IgD-negative memory B cell (primary cell): ENCODE data around the gene ASAP2. TPM values are rescaled to one million over a fixed set of nuclear protein-coding genes. Genes with fewer than 3 reads are reported as not detected.

ENCODE experiments used
- H3K27ac Mint-ChIP-seq, 3 donors: one replicate each; pipeline ENCODE4 v1.8.0; 2020 to 2022; ENCODE audit warnings: mild to moderate bottlenecking in 3 of 3, mixed read lengths in 3 of 3, moderate library complexity in 1 of 3
- H3K27me3 Mint-ChIP-seq: one replicate; pipeline ENCODE4 v1.8.0; 2021; ENCODE audit warnings: mixed read lengths
- H3K36me3 Mint-ChIP-seq: one replicate; pipeline ENCODE4 v1.8.0; 2020; ENCODE audit warnings: mild to moderate bottlenecking, mixed read lengths
- H3K4me1 Mint-ChIP-seq, 3 donors: one replicate each; pipeline ENCODE4 v1.8.0; 2020 to 2022; ENCODE audit warnings: mixed read lengths in 3 of 3, mild to moderate bottlenecking in 1 of 3
- H3K4me3 Mint-ChIP-seq, 4 donors: one replicate each; pipeline ENCODE4 v1.8.0; 2020 to 2022; ENCODE audit warnings: mild to moderate bottlenecking in 4 of 4, mixed read lengths in 4 of 4, moderate library complexity in 3 of 4
- H3K9me3 Mint-ChIP-seq, 3 donors: one replicate each; pipeline ENCODE4 v1.8.0; 2020 to 2021; ENCODE audit warnings: mixed read lengths in 3 of 3, mild to moderate bottlenecking in 1 of 3
- polyA plus RNA-seq: library from polyadenylated mRNA; unstranded; fragments of 300-500 nt; fragmentation: Illumina TruSeq; gene quantifications from one replicate; pipeline ENCODE4 v1.2.3, GENCODE V29; 2021

Gene ASAP2
- polyA plus RNA-seq, 1 donor from 2014 or later = not detected

GRCh38 chr2:9286554-9287399 lies 80.2 kb downstream of the ASAP2 start:
- no peaks in the 10 kb centered on the region for H3K4me1 Mint-ChIP-seq
- H3K27ac Mint-ChIP-seq = no peak overlapping the region
- no peaks in the 10 kb centered on the region for H3K9me3 Mint-ChIP-seq
- H3K36me3 Mint-ChIP-seq = no peaks in the 10 kb centered on the region
- H3K4me3 Mint-ChIP-seq = no peak overlapping the region
- H3K27me3 Mint-ChIP-seq = peaks cover 15% of the 10 kb centered on the region

GRCh38 chr2:9287400-9288045 lies 80.9 kb downstream of the ASAP2 start:
- H3K27me3 Mint-ChIP-seq = peaks cover 15% of the 10 kb centered on the region
- no peaks in the 10 kb centered on the region for H3K4me1 Mint-ChIP-seq
- H3K9me3 Mint-ChIP-seq = no peaks in the 10 kb centered on the region
- no peak overlapping the region for H3K27ac Mint-ChIP-seq
- no peak overlapping the region for H3K4me3 Mint-ChIP-seq
- H3K36me3 Mint-ChIP-seq = no peaks in the 10 kb centered on the region

- H3K36me3 Mint-ChIP-seq = no peaks in the 10 kb centered on the region
- H3K4me1 Mint-ChIP-seq = no peaks in the 10 kb centered on the region
- H3K27me3 Mint-ChIP-seq = peaks cover 10% of the 10 kb centered on the region
- no peak overlapping the region for H3K4me3 Mint-ChIP-seq
- H3K9me3 Mint-ChIP-seq = no peaks in the 10 kb centered on the region
- no peak overlapping the region for H3K27ac Mint-ChIP-seq
These were observed 81.6 kb downstream of the ASAP2 start for GRCh38 chr2:9288233-9288632.

DNA sequence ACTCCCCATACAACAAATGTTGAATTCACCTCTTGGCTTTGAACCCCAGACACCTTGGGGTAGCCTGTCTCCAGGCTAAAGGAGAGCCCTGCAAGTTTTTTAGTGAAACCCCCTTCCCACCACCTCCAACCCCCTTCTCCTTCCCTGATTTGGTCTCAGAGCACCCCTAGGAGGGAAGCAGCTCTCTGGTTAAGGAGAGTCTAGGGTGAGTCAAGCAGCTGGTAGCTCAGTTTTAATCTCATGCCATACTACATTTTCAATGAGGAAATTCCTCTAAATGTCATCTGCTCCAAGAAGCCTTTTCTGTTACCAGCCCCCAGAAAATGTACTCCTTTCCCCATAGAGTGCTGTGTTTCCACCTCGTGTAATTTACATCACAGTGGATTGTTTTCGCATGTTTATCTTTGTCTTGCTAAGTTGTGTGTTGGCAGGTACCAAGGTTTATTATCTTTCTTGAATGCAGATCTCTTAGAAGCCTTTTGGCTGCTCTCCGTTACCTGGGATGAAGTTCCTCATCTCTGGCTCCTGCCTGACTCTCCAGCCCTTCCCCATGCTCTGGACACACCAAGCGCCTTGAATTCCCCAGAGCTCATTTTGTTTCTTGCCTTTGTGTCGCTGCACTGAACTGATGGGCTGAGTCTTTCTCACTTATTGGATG lies 82.2 kb downstream of the ASAP2 start:
- peaks cover 8% of the 10 kb centered on the region for H3K27me3 Mint-ChIP-seq
- no peaks in the 10 kb centered on the region for H3K36me3 Mint-ChIP-seq
- no peaks in the 10 kb centered on the region for H3K9me3 Mint-ChIP-seq
- H3K4me3 Mint-ChIP-seq = no peak overlapping the region
- no peak overlapping the region for H3K27ac Mint-ChIP-seq
- H3K4me1 Mint-ChIP-seq = no peaks in the 10 kb centered on the region

DNA sequence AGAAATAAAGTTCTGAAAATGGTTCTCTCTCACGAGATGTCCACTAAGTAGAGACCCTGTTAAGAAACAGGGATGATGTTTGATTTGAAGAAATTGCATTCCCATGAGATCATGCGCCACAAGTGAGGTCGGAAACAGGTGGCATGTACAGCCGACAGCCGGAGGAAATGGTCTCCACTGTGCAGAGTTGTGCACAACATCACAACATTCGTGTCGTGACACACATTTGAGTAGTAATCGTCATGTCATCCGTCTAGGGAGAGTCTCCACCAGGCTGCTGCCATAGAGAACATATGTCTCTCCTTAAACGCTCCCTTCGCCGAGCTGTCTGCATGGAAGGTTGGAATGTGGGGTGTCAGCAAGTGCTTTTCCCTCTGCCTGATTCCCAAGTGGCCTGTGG lies 84.7 kb downstream of the ASAP2 start:
- Mint-ChIP-seq H3K36me3 (no peaks in the 10 kb centered on the region), H3K4me3 (no peak overlapping the region), H3K9me3 (no peaks in the 10 kb centered on the region), H3K4me1 (no peaks in the 10 kb centered on the region), H3K27ac (no peak overlapping the region), H3K27me3 (peaks cover 4% of the 10 kb centered on the region)

GRCh38 chr2:9291866-9292265 lies 85.3 kb downstream of the ASAP2 start:
- Mint-ChIP-seq H3K9me3 (no peaks in the 10 kb centered on the region), H3K27me3 (peaks cover 4% of the 10 kb centered on the region), H3K36me3 (no peaks in the 10 kb centered on the region), H3K27ac (no peak overlapping the region), H3K4me1 (no peaks in the 10 kb centered on the region), H3K4me3 (no peak overlapping the region)

DNA sequence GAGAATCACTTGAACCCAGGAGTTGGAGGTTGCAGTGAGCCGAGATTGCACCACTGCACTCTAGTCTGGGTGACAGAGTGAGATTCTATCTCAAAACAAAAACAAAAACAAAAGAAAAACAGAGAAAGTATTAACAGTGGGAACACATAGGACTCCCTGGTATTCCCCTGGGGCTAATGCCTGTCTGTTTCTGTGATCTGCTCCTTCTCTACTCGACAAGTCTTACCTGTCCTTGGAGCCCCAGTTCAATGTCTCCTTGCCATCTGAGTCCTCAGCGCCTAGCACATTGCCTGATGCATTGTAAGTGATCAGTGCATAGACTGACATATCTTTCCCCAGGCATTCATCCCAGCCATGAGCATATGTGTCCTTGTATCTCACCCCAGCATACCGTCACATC lies 85.8 kb downstream of the ASAP2 start:
- Mint-ChIP-seq H3K27me3 (peaks cover 2% of the 10 kb centered on the region), H3K36me3 (no peaks in the 10 kb centered on the region), H3K4me3 (no peak overlapping the region), H3K4me1 (no peaks in the 10 kb centered on the region), H3K27ac (peak overlapping the region in 1 of 3 donors; percentile 68), H3K9me3 (no peaks in the 10 kb centered on the region)

- Mint-ChIP-seq H3K9me3 (no peaks in the 10 kb centered on the region), H3K27me3 (peaks cover 2% of the 10 kb centered on the region), H3K36me3 (no peaks in the 10 kb centered on the region), H3K4me1 (no peaks in the 10 kb centered on the region), H3K27ac (no peak overlapping the region), H3K4me3 (no peak overlapping the region)
These were observed 88.2 kb downstream of the ASAP2 start for GRCh38 chr2:9294764-9295163.

DNA sequence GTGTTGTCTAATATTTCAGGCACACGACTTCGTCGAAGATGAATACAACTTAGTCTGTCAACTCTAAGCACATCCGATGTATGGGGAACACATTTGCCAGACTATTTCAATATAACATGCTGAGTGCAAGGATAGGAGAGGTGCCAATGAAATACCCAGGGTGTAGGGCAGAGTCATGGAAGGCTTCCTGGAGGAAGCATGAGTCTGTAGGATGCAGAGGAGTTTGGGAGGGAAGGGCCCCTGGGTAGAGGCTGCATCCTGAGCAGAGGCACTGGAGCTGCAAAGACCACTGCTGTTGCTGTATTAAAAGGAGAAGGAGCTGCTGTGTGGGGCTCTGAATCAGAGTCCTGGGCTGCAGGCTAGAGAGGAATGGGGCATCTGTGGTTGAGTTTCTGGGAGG lies 89.9 kb downstream of the ASAP2 start:
- Mint-ChIP-seq H3K9me3 (no peaks in the 10 kb centered on the region), H3K27me3 (peaks cover 2% of the 10 kb centered on the region), H3K36me3 (no peaks in the 10 kb centered on the region), H3K4me3 (no peak overlapping the region), H3K27ac (no peak overlapping the region), H3K4me1 (no peaks in the 10 kb centered on the region)

DNA sequence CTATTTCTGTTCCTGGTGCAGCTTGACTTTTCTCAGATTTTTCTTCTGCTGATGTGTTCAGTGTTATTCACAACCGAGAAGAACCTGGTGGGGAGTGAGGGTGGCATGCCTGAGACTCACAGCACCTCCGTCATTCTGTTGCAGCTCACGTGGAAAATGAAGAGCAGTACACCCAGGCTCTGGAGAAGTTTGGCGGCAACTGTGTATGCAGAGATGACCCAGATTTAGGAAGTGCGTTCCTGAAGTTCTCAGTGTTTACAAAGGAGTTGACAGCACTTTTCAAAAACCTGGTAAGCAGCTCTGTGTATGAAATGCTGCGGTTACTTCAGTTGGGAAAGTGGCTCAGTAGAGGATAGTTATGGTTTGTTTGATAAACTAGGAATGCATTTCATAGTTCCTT lies 90.5 kb downstream of the ASAP2 start:
- Mint-ChIP-seq H3K4me1 (no peaks in the 10 kb centered on the region), H3K4me3 (no peak overlapping the region), H3K27ac (no peak overlapping the region), H3K36me3 (no peaks in the 10 kb centered on the region), H3K27me3 (no peaks in the 10 kb centered on the region), H3K9me3 (no peaks in the 10 kb centered on the region)

DNA sequence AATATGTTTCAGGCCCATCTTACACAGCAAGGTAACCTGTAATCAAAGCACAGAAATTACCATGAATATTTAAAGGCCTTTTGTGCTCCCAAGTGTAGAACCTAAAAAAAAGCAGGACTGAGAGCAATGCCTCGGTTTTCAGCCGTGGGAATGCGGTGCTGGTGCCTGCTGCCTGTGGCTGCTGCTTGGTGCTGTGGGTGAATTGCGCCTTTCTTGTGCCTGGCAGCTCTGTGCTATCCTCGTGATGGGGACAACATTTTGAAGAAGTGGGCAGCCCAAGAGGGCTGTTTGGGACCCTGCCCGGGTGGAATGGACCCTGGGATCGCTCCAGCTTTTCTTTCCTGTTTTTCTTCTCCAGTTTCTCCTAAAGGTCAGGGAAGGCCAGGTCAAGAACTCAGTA lies 91.2 kb downstream of the ASAP2 start:
- H3K4me1 Mint-ChIP-seq = no peaks in the 10 kb centered on the region
- no peak overlapping the region for H3K27ac Mint-ChIP-seq
- no peaks in the 10 kb centered on the region for H3K27me3 Mint-ChIP-seq
- no peak overlapping the region for H3K4me3 Mint-ChIP-seq
- no peaks in the 10 kb centered on the region for H3K9me3 Mint-ChIP-seq
- no peaks in the 10 kb centered on the region for H3K36me3 Mint-ChIP-seq

DNA sequence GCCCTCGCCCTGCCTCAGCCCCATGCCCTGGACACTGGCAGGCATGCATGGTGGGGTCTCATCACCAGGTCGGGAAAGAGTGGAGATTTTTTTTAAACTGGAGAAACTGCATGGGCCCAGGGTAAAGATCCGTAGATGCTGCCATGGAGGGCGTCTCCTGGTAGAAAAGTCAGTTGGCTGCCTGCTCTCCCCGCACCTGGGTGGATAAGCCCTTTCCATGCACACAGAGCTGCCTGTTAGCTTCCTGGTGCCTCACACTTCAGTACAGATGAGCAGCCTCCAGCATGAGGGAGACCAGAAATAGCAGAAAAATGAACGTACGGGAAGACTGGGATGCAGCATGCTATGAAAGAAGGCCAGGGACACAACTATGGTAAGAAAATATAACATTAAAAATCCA lies 92.0 kb downstream of the ASAP2 start:
- no peaks in the 10 kb centered on the region for H3K9me3 Mint-ChIP-seq
- H3K27ac Mint-ChIP-seq = no peak overlapping the region
- no peak overlapping the region for H3K4me3 Mint-ChIP-seq
- peaks cover under 1% of the 10 kb centered on the region for H3K27me3 Mint-ChIP-seq
- no peaks in the 10 kb centered on the region for H3K4me1 Mint-ChIP-seq
- no peaks in the 10 kb centered on the region for H3K36me3 Mint-ChIP-seq

DNA sequence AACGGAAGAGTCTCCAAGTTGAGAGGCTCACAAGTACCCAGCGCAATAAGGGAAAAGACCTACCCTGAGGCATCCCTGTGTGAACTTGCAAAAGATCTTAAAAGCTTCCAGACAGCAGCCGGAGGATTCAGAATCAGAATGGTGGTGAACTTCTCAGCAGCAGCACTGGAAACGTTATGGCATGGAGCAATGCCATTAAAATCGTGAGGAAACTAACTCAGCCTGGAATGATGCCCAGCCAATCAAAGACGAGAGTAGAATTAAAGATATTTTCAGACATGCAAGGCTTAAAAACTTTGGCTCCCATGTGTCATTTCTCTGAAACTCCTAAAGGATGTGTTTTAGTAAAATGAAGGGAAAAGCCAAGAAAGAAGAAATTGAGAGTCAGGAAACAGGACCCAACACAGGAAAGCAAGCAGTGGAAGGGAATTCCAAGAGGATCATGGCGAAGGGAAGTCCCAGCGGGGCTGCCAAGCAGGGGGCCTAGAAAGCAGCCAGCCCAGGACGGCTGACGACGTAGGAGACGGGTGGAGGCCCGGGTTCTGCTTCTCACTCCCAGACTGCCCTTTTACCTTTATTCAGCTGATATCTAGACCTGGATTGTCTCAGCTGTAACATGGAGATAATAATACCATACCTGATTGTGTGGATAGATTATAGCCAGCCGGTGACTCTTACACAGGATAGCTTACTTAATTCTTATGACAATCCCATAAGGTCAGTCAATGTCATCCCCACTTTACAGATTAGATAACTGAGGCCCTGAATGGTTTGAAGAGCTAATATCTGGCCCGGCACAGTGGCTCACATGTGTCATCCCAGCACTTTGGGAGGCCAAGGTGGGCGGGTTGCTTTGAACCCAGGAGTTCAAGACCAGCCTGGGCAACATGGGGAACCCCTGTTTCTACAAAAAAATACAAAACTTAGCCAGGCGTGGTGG lies 92.8 kb downstream of the ASAP2 start:
- Mint-ChIP-seq H3K27ac (no peak overlapping the region), H3K9me3 (no peaks in the 10 kb centered on the region), H3K27me3 (peaks cover 2% of the 10 kb centered on the region), H3K36me3 (no peaks in the 10 kb centered on the region), H3K4me3 (no peak overlapping the region), H3K4me1 (no peaks in the 10 kb centered on the region)

GRCh38 chr2:9300214-9300613 lies 93.6 kb downstream of the ASAP2 start:
- no peak overlapping the region for H3K4me3 Mint-ChIP-seq
- no peak overlapping the region for H3K27ac Mint-ChIP-seq
- H3K4me1 Mint-ChIP-seq = no peaks in the 10 kb centered on the region
- H3K9me3 Mint-ChIP-seq = no peaks in the 10 kb centered on the region
- peaks cover 2% of the 10 kb centered on the region for H3K27me3 Mint-ChIP-seq
- no peaks in the 10 kb centered on the region for H3K36me3 Mint-ChIP-seq
